AG04449 (cell line): Measurements from ENCODE around the gene COMMD9.
A peak's percentile ranks its signal among the peaks of the same experiment; 100 is the strongest.

Source experiments
- CTCF ChIA-PET: fragments of 350-600 bp; formaldehyde crosslinking; extraction: SDS; loops from one replicate; lab custom pipeline; 2021; ENCODE audit warnings: antibody characterized with exemption; lab: Yijun Ruan, JAX
- POLR2A ChIA-PET: fragments of 400-600, 350-600 bp; formaldehyde crosslinking; extraction: SDS; loops from one replicate; lab custom pipeline; 2020; ENCODE audit warnings: antibody characterized with exemption, inconsistent platforms; lab: Yijun Ruan, JAX
- DNase-seq: peaks from one replicate; pipeline ENCODE4 v3.0.0-alpha.2; 2010; ENCODE audit warnings: low read depth, low spot score
- H3K4me3 ChIP-seq: 2 replicates; pipeline ENCODE4 v1.5.1; 2011; ENCODE audit warnings: low read depth, mild to moderate bottlenecking, control low read depth, low read length
- CTCF ChIP-seq: IDR thresholded peaks from one replicate; pipeline ENCODE4 v1.5.1; 2011; ENCODE audit warnings: mild to moderate bottlenecking, moderate library complexity, low read length, control low read depth, inconsistent platforms; ENCODE audit not compliant: insufficient read depth; ENCODE audit errors: missing control alignments

The COMMD9 gene

DNA sequence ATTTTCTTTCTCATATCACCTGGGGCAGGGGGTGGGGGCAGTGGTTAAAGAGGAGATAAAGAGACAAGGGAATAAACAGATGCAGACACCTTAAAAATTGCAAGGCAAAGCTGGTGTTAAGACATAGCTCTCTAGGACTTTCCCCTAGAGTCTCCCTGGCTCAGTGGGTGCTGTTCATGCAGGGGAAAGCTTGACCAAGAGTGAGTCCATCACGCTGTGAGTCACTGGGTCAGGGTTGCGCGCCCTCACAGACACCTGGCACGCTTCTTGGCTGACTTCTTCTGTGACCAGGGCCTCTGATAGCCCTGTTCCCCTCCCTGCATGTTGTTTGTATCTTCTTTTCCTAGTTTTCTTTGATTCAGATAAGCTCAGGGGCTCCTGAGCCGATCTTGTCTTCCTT lies 31.9 kb downstream of the COMMD9 start:
- TF ChIP-seq CTCF = no peak
- POLR2A ChIA-PET = interaction anchor here (0.6 kb wide), 1 partner anchor 435 kb away, joined by 3 read pairs; no protein-coding TSS in a partner anchor
- DNase-seq = no peak
- H3K4me3 ChIP-seq = no peak overlapping the region
- CTCF ChIA-PET = interaction anchor here (0.7 to 9.2 kb wide), 32 partner anchors 9 to 794 kb away, joined by 3 to 101 read pairs (median 5); no protein-coding TSS in a partner anchor

- POLR2A ChIA-PET = no interaction called here
- TF ChIP-seq CTCF = no peak
- CTCF ChIA-PET = interaction anchor here (1.0 to 9.2 kb wide), 6 partner anchors 10 to 632 kb away, joined by 3 to 101 read pairs (median 6); no protein-coding TSS in a partner anchor
- no peak for DNase-seq
- H3K4me3 ChIP-seq = no peak overlapping the region
Observed at GRCh38 chr11:36254713-36255112, 34.5 kb downstream of the COMMD9 start.

DNA sequence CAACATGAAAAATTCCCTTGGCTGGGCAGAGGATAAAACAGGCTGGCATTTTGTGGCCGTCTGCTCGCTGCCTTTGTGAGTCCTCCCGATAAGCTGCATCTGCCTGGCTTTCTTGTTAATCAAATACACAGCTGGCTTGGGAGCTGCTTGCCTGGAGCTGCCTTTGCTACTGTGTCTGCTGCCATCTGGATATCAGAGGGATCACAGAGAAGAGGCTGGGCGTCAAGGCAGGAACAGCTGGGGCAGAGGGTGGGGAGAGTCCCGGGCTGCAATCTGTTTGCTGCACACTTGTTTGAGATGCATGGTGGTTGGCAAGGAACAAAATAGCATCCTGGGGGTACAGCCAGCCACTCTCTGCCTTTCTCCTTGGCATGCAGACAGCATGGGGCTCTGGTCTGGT lies 36.0 kb downstream of the COMMD9 start:
- no peak overlapping the region for H3K4me3 ChIP-seq
- ChIA-PET POLR2A (no interaction called here), CTCF (interaction anchor here (1.6 to 9.2 kb wide), 6 partner anchors 6 to 430 kb away, joined by 3 to 101 read pairs (median 12); no protein-coding TSS in a partner anchor)
- DNase-seq = no peak
- no peak for TF ChIP-seq CTCF

DNA sequence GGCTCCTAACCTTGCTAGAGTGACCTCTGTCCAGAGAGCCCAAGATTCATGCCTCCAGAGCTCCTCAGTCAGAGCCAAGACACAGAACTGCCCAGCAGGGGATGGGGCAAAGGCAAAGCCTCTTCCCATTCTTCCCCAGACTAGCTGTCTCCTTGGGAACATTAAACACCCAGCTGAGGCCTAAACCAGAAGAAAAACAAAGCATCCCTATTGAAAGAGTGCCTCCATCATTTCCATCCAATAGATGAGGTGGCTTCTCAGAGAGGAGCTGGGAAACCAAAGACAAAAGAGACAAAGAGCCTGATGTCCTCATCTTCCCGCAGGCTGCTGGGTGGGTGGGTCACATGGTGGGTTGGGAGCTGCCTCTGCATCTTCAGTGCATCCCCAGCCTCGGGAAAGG lies 37.4 kb downstream of the COMMD9 start:
- no peak overlapping the region for H3K4me3 ChIP-seq
- CTCF ChIA-PET = interaction anchor here (1.1 to 9.2 kb wide), 5 partner anchors 7 to 429 kb away, joined by 3 to 101 read pairs (median 14); no protein-coding TSS in a partner anchor
- no peak for DNase-seq
- no peak for TF ChIP-seq CTCF
- POLR2A ChIA-PET = no interaction called here

- no peak overlapping the region for H3K4me3 ChIP-seq
- no peak for TF ChIP-seq CTCF
- CTCF ChIA-PET = interaction anchor here (0.9 to 8.8 kb wide), 6 partner anchors 10 to 619 kb away, joined by 3 to 70 read pairs (median 8); no protein-coding TSS in a partner anchor
- POLR2A ChIA-PET = no interaction called here
- peak; percentile 55 for DNase-seq
Observed at GRCh38 chr11:36249246-36249645, 40.0 kb downstream of the COMMD9 start.

GRCh38 chr11:36248436-36248835 lies 40.8 kb downstream of the COMMD9 start:
- CTCF ChIA-PET = interaction anchor here (0.7 to 8.8 kb wide), 6 partner anchors 11 to 619 kb away, joined by 3 to 70 read pairs (median 4); no protein-coding TSS in a partner anchor

More at GRCh38 chr11:36248436-36248835, 40.8 kb downstream of the COMMD9 start:
- no peak for DNase-seq
- no peak for TF ChIP-seq CTCF
- H3K4me3 ChIP-seq = no peak overlapping the region
- POLR2A ChIA-PET = no interaction called here
